LNCAP (cell line): ENCODE measurements around the gene SLC36A2.

ENCODE experiments used
- CTCF ChIP-seq: fragments of 450-650 bp; IDR thresholded peaks from 2 replicates; pipeline ENCODE4 v1.5.1; 2017; ENCODE audit warnings: mild to moderate bottlenecking

Gene SLC36A2

GRCh38 chr5:151363673-151364072, 16.3 kb upstream of the SLC36A2 start:
- TF ChIP-seq CTCF, result no peak

GRCh38 chr5:151362970-151363369, 15.6 kb upstream of the SLC36A2 start:
- no peak for TF ChIP-seq CTCF

GRCh38 chr5:151359391-151359790, 12.0 kb upstream of the SLC36A2 start:
- TF ChIP-seq CTCF, result no peak

GRCh38 chr5:151357792-151358191, 10.4 kb upstream of the SLC36A2 start:
- TF ChIP-seq CTCF, result no peak

GRCh38 chr5:151357097-151357496, 9.7 kb upstream of the SLC36A2 start:
- TF ChIP-seq CTCF, result no peak

- no peak for TF ChIP-seq CTCF
Measured at GRCh38 chr5:151351671-151352070, 4.3 kb upstream of the SLC36A2 start.

- no peak for TF ChIP-seq CTCF
Measured at GRCh38 chr5:151348789-151349188, 1.4 kb upstream of the SLC36A2 start.

GRCh38 chr5:151345808-151346478, 1.4 kb downstream of the SLC36A2 start:
- TF ChIP-seq CTCF, result no peak
